GM21526 (cell line): ENCODE measurements around the gene PANK4.

Experiments used
- ATAC-seq: cut with Tn5 transposase; IDR thresholded peaks from one replicate; pipeline ENCODE4 v1.9.1; 2021; ENCODE audit warnings: moderate library complexity; ENCODE audit not compliant: unreplicated experiment, low FRiP score

Gene PANK4

DNA sequence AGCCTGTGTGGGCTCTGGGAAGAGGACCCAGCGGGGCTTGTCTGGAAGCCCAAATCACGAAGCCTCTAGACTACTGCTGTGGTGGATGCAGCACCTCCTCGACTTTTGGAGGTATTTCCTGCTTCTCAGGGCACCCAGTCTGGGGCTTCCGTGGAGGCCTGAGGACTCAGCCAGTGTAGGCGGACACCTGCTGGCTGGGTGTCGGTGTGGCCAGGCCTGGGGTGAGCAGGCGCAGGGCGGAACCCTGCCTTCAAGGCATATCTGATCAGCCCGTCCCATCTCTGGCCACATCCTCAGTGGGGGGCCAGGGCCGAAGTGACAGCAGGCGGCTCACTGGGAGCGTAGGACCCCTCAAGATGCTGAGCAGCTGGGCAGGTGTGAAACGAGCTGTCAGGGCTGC is 43.4 kb downstream of the PANK4 start:
- ATAC-seq, result no peak

DNA sequence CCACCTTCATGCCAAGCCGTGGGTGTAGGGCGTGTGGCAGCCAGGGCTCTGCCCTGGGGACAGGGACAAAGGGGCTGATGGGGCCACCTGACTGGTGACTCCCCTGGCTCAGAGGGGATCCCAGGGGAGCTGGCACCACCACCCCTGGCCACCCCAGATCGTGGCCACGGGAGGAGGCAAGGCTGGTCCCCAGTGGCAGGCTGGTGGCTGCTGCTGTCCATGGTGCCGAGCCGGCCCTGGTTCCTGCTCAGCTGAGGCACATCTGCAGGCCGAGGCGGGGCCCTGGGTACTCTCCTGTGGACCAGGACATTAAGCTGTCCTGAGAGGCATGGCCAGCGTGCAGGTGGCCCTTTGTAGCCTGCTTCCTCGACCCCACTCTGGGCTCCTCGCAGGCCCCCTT is 43.8 kb downstream of the PANK4 start:
- no peak for ATAC-seq

DNA sequence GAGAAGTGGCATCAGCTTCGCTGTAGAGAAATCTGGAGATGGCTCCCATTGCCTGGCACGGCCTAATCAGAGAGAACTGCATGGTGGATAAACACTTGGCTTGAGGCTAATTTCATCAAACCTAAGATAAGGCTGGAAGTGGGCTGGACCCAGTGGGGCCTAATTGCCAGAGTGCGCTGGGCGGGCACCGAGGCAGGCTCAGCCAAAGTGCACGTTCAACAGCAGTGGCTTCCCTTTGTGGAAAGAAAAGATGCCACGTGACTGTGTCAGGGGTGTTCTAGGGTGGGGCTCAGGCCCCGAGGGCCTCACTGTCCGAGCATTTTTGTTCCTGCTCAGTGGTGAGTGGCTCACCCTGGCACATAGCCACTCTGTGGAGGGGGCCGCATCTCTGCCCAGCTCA is 44.5 kb downstream of the PANK4 start:
- no peak for ATAC-seq

DNA sequence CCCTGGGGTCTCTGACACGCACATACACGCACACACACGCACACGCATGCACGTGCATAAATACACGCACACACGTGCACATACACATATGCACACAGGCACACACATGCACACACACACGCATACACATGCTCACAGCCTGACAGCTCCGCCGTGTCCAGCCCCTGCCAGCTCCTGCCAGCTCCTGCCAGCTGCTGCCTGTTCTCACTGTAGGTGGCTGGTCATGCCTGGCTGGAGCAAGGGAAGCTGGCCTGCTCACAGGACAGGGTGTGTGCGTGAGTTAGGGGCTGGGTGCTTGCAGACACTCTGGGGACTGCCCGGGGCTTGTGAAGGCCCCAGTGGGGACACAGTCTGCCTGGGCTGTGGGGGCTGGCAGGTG is 45.4 kb downstream of the PANK4 start:
- ATAC-seq, result no peak

DNA sequence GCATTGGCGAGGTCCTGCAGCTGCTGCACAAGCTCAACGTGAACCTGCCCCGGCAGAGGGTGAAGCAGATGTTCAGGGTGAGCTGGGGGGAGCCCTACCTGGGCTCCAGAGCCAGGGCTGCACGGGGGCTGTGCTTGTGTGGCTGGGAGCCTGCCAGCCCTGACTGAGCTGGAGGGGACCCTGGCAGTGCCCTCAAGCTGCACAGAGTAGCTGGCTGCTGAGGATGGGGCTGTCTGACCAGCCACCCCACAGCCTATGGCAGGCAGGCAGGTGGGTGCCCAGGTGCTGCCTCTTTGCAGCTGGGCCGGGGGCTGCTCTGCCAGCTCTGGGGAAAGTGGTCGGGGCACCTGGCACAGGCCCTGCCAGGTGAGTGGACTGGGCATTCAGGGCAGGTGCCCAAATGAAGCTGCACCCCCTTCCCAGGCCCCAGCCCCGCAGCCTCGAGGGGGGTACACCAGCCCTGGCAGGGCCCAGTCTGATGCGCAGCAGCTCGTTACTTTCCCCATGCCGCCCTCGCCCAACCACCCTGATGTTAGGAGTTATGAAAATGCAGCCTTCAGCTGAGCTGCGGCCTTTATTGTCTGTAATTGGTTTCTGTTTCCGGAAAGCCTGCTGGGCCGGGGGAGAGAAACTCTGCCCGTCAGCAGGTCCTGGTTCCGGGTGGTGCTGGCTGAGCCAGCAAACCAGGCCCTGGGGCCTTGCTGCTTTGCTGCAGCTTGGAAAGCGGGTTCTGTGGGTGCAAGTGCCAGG is 46.0 kb downstream of the PANK4 start:
- ATAC-seq, result no peak

DNA sequence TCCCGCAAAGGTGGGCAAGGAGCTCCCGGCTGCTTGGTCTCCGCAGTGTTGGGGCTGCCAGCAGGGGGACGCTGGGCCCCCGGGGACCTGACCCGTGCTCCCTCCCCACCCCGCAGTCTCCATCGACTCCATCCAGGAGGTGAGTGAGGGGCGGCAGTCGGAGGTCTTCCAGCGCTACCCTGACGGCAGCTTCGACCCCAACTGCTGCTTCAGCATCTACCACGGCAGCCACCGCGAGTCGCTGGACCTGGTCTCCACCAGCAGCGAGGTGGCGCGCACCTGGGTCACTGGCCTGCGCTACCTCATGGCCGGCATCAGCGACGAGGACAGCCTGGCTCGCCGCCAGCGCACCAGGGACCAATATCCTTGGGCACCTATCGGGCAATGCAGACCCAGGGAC is 46.8 kb downstream of the PANK4 start:
- no peak for ATAC-seq

DNA sequence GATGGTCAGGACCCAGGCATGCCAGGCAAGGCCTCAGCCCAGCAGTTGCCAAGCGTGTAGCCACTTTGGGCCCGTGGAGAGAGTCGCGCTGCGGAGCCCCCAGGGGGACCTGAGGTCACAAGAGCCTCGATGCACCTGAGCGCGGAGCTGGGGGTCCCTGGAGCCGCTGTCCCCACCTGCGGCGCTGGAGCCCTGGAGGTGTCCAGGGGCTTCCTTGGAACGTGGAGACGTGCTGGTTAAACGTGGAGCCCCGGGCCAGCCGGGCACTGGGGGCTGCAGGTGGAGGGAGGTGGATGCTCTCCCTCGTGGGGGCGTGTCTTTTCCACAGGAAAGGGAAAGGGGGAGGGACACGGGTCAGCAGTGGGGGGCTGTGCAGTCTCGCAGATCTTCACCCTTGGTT is 47.2 kb downstream of the PANK4 start:
- no peak for ATAC-seq

DNA sequence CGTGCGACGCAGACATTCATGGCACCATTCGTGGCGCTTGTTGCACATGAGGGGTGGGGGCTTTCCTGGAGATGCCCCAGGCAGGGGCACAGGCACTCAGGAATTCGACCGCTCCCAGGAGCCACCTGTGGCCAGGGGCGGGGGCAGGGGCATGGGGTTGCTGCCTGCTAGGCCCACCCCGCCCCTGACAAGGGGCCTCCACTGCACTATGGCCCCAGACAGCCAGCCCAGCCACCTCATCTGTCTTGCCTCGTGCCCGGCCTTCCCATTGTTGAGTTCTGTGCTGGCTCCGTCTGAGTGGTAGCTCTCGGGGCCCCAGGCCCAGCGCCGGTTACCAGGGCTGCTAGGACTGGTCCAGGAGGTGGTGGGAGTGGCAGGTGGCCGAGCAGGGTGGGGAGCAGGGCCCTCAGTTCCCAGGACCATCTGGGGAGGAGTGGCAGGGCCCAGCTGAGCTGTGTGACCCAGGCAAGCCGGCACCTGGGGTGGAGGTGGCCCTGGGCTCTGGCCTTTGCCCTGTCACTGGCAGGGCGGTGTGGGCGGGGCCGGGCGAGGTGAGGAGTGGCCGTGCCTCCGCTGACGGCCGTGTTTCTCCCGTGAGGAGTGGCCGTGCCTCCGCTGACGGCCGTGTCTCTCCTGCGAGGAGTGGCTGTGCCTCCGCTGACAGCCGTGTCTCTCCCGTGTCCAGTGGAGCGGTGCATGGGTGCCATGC is 48.5 kb downstream of the PANK4 start:
- no peak for ATAC-seq

DNA sequence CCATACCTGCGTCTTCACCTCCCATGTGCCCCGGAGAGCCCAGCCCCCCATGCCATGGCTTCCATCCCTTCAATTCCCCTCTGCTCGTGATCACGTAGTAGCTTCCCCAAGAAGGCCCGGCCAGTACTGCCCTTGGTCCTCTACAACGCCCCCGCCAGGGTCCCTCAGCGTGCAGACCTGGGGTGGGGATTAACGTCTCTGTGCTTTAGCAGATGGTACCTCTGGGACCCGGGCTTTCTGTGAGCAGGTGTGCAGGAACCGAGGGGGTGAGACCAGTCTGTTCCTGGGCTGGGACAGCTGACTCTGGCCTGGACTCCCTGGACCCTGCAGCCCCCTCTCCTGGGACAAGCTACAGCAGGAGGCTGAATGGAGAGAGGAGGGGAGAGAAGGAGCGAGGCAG is 49.1 kb downstream of the PANK4 start:
- no peak for ATAC-seq

DNA sequence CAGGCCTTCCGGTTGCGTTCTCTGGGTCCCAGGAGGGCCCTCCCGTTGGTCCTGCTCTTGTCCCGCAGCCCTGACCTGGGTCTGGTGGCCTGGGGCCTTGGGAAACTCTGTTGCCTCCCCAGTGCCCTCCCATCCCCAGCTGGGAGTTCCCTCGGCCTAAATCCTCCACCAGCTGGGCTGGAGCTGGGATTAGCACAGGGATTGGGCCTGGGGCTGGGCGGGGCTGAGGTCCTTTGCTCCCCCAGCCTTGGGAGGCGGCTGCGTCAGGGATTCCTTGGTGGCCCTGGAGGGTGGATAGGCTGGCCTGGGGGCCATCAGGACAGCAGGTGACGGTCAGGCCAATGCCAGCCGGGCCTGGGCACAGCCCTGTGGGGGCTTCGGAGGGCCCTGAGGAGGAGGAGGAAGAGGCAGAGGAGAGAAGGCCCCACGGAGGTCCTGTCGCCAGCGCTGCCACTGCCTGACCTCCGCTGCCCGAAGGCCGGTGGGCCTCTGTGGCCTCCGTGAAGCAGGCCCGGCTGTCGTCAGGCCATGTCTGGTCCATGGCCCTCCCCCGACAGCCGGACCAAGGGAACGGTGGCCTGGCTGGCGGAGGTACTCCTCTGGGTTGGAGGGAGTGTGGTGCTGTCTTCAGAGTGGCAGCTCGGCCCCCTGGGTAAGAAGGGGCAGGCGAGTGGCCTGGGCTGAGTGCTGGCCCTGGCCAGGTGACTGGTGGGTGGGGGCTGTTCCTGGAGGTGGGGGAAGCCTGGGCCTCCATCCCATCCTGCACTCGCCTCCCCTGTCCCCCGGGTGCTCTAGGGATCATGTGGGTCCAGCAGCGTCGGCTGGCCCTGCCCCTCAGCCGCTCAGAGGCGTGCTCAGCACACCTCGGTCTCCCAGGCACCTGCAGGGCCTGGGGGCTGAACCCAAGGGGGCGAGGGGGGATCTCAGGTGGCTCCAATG is 50.1 kb downstream of the PANK4 start, which contains the start of gene PLCH2:
Gene PLCH2 (plus strand): TSS at position 229 of the 939 bp plus-strand sequence. CDS start 300 bp downstream, at position 529.
- ATAC-seq, result no peak

DNA sequence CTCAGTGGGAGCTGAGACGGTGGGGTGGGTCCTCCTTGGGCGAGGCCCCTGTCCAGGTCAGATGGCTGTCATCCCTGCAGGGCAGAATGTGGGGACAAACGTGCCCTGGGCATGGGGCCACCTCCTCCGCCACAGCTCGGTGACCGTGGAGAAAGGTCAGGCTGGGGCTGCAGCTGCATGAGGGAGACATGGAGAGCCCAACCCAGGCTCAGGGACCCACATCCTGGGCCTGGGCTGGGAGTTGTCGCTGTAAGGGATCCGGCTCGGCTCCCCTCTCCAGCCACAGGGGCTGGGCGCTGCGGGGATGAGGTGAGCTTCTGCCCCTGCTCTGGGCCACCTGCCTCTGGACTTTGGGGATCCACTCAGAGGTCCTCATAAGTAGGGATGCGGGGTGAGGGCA is 50.8 kb downstream of the PANK4 start:
- ATAC-seq, result no peak

DNA sequence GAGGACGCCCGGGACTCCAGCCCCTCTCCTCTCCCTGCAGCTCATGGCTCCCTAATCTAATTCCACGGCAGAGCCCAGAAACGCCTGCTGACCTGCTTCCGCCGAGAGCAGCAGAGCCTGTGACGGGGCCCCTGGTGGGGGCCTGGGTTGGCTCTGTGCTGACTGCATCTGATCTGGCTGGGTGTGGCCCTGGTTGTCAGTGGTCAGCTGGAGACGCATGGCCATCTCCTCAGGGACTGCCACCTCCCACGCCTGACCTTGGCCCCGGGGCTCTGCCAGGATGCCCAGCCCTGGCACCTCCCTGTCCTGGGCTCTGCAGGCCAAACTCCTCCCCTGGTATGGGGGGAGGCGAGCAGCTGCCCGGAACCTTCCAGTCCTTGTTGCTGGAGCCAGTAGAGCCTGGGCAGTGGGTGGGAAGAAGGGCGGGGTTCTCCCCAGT is 51.4 kb downstream of the PANK4 start:
- ATAC-seq, result no peak

DNA sequence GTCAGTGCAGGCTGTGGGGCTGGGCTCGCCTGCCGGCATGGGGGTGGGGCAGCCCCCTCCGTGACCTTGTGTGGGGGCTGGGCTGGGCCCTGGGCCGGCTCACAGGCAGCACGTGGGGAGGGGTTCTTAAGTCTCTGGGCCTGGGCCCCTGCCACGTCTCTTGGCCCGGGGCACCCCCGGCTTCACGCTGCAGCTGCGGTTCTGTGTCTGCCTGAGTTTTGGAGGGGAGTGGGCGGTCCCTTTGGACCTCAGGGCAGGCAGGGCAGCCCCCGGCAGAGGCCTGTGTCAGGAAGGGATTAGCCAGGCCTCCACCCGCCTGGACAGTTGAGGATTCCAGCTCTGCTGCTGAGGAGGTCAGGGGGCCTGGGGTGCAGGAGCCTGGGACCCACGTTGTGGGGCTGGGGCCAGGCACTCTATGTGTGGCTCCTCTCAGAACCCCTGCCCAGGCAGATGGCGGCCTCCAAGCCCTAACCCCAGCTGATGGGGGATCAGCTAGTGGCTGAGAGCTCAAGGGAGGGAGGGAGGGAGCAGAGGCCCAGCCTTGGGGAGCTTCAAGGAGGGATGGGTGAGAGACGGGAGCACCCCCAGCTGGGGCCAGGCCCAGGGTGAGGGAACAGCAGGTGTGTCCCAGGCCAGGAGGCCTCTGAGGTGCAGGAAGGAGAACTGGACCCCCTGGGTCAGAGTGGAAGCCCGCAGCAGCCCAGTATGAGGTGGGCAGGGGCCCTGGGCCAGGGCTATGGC is 52.1 kb downstream of the PANK4 start:
- ATAC-seq, result no peak

DNA sequence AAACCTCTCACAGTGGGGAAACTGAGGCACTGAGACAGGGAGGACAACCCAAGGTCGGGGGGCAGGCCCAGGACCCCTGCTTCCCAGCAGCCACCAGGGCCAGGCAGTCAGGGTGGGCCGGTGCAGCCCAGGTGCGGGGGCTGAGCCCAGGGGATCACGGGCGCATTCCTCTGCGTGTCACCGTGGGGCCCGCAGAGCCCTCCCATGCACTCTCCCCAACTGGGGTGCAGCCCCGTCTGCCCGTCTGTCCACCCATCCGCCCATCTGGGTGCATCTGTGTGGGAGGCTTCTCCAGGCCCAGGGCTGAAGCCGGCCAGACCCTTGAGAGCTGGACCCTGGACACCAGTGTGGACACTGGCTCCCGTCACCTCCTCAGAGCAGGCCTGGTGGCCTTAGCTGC is 53.2 kb downstream of the PANK4 start:
- ATAC-seq, result no peak

DNA sequence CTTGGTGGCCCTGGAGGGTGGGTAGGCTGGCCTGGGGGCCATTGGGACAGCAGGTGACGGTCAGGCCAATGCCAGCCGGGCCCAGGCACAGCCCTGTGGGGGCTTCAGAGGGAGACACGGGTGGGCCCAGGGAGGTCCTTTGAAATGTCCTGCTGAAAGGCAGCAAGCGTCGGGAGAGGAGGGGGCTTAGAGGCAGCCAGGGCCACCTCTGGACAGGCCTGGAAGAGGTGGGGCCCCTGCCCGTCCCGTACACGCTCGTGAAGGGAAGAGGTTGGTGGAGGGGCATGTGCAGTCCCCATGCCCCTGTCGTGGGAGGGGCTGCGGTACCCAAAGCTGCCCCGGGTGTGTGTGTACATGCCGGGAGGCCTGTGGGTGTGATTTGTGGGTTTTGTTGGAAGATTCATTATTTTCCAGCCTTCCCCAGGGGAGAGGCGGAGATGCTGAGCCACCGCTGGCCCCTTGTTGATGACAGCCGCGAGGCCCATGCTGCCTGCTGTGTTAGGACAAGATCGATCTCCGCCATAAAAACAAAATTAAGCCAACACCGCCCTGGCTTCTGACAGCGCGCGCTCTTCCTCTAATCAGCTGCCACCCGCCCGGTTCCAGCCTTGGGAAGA is 53.7 kb downstream of the PANK4 start:
- no peak for ATAC-seq

DNA sequence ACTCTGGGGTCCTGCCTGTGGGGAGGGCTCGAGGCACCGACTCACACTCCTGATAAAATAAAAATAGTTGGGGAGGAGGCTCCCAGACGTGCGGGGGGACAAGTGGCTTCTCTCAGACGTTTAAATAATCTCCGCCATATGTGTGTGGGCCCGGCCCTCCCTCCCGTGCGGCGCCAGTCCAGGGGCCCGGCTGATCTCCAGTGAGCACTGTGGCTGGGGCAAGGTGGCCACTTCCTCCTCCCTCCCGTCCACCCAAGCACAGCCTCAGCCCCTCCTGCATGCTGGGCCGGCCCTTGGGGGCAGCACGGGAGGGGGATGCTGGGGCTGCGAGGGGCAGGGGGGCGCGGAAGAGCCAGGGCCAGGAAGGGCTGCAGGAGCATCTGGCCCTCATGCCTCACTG is 54.3 kb downstream of the PANK4 start:
- no peak for ATAC-seq

DNA sequence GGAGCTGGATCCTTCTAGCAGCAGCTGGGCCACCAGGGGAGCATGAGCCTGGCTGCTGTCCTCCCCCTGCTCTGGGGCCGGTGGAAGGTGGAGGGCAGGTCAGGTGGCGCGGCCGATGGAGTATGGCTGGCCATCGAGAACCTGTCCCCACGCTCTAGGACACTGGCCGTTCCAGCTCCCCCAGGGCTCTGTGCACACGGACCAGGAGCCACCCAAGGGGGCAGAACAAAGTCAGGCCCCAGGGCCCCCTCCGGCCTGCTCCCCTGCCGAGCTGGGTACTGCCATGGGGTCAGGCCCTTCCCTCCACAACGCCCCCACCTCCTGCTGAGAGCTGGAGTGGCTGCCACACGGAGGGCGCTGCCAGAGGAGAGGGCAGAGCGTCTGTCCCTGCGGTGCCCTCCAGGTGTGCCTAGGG is 54.8 kb downstream of the PANK4 start:
- ATAC-seq, result no peak

DNA sequence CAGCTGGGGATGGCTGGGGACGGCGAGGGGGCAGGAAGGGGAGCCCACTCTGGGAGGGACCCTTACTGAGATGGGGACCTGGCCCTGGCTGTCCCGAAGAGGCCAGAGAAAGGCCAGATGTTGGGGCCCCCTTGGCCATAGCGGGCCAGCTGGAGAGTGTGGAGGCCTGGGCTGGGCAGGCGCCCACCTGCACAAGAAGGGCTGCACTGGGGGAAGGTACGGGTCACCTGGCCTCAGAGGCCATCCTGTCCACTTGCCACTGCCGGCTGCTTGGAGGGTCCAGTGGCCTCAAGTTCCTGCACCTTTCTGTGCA is 55.3 kb downstream of the PANK4 start:
- ATAC-seq, result no peak

DNA sequence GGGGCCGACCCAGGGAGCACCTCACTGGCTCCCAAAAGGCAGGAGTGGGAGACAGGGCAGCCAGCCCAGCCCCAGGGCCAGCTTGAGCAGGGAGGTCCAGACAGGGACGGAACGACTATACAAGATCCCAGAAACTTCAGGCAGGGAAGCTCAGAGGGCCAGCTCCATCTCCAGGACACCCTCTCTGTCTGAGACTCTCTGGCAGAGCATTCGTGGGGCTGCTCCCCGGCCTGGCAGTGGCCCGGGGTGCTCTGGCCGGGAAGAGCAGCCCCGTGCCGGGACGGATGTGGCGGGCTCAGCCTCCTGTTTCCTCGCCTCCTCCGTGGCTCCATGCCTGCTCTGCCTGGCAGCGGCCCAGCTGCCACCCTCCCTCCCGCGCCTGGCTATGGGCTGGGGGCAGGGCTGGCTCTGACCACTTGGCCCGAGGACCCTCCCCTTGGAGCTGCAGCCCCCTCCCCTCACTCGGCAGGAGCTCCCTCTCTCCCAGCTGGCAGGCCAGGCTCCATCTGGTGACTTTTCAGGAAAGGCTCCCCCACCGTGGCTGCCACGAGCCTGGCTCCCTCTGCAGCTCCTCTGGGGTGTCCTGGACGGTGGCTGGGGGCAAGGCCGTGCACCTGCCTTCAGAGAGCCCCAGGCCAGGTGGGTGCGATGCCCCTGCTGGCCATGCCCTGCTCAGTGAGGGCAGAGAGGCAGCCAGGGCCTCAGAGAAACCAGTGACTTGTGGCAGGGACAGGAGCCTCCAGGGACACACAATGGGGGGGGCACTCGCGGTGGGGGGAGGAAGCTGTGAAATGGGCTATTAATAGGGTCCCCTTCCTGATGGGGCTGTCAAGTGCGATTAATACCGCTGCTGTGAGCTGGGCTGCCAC is 55.9 kb downstream of the PANK4 start:
- ATAC-seq, result no peak
